Activated naive CD4-positive, alpha-beta T cell treated with anti-CD3 and anti-CD28 coated beads for 36 hours (primary cell): ENCODE results near the gene PIK3CB. TPM values are rescaled to one million over a fixed set of nuclear protein-coding genes. Genes with fewer than 3 reads are reported as not detected.
"Not testable (repeated sequence)": the region's sequence is repeated elsewhere in the genome, so short reads cannot be mapped to it uniquely, and the experiment has no call there.

Experiments
- CTCF ChIA-PET: fragments of 350-600 bp; sonication (Branson Sonifier 250); formaldehyde crosslinking; loops from one replicate; lab custom pipeline; 2021; ENCODE audit warnings: antibody characterized with exemption; lab: Charles Lee
- DNase-seq: peaks from one replicate; pipeline ENCODE4 v3.0.0-alpha.2; 2020
- H3K27ac Mint-ChIP-seq: one replicate; pipeline ENCODE4 v1.8.0; 2021; ENCODE audit warnings: mild to moderate bottlenecking, mixed read lengths
- H3K27me3 Mint-ChIP-seq: one replicate; pipeline ENCODE4 v1.8.0; 2021; ENCODE audit warnings: low read depth, mixed read lengths
- H3K36me3 Mint-ChIP-seq: one replicate; pipeline ENCODE4 v1.8.0; 2021; ENCODE audit warnings: low read depth, mixed read lengths
- H3K4me1 Mint-ChIP-seq: one replicate; pipeline ENCODE4 v1.8.0; 2021; ENCODE audit warnings: low read depth, mixed read lengths
- H3K4me3 Mint-ChIP-seq: one replicate; pipeline ENCODE4 v1.8.0; 2021; ENCODE audit warnings: mild to moderate bottlenecking, moderate library complexity, mixed read lengths
- H3K9me3 Mint-ChIP-seq: one replicate; pipeline ENCODE4 v1.8.0; 2021; ENCODE audit warnings: mixed read lengths
- intact Hi-C: fragments of 100-400 bp; cut with micrococcal nuclease; formaldehyde crosslinking; loops from one replicate; pipeline ENCODE4 v1.15.1; 2023
- total RNA-seq, 2 experiments: library from RNA; stranded (reverse); gene quantifications; one replicate each; pipeline ENCODE4 v1.2.3, GENCODE V29; 2021

PIK3CB gene
- total RNA-seq, 2 experiments from 2014 or later: 19.2 to 20.6 TPM

GRCh38 chr3:138799822-138800221 is 34.9 kb downstream of the PIK3CB start:
- CTCF ChIA-PET: interaction anchor here (1.8 kb wide), 1 partner anchor 116 kb away, joined by 4 read pairs; no protein-coding TSS in a partner anchor
- Mint-ChIP-seq H3K36me3 (peaks cover 2% of the 10 kb centered on the region), H3K4me3 (no peak overlapping the region), H3K27ac (no peak overlapping the region), H3K27me3 (no peaks in the 10 kb centered on the region), H3K9me3 (no peaks in the 10 kb centered on the region), H3K4me1 (peaks cover 29% of the 10 kb centered on the region)
- intact Hi-C loops: no loop called here
- DNase-seq: no peak

- CTCF ChIA-PET: no interaction called here
- DNase-seq: no peak
- no peaks in the 10 kb centered on the region for H3K27me3 Mint-ChIP-seq
- H3K4me1 Mint-ChIP-seq: peaks cover 20% of the 10 kb centered on the region
- no peak overlapping the region for H3K27ac Mint-ChIP-seq
- peaks cover 12% of the 10 kb centered on the region for H3K36me3 Mint-ChIP-seq
- H3K9me3 Mint-ChIP-seq: no peaks in the 10 kb centered on the region
- no peak overlapping the region for H3K4me3 Mint-ChIP-seq
- intact Hi-C loops: no loop called here
Observed at GRCh38 chr3:138797508-138798038, 37.2 kb downstream of the PIK3CB start.

GRCh38 chr3:138796761-138797160 is 38.0 kb downstream of the PIK3CB start:
- Mint-ChIP-seq H3K4me1 (peaks cover 15% of the 10 kb centered on the region), H3K9me3 (no peaks in the 10 kb centered on the region), H3K4me3 (no peak overlapping the region), H3K27me3 (no peaks in the 10 kb centered on the region), H3K27ac (no peak overlapping the region), H3K36me3 (peaks cover 12% of the 10 kb centered on the region)
- no peak for DNase-seq
- intact Hi-C loops: no loop called here
- CTCF ChIA-PET: no interaction called here

GRCh38 chr3:138786788-138787271 is 47.9 kb downstream of the PIK3CB start:
- Mint-ChIP-seq H3K4me3 (no peak overlapping the region), H3K27ac (no peak overlapping the region)
- CTCF ChIA-PET: interaction anchor here (0.9 to 1.0 kb wide), 2 partner anchors 9 to 86 kb away, joined by 3 read pairs; no protein-coding TSS in a partner anchor

GRCh38 chr3:138785951-138786350 is 48.8 kb downstream of the PIK3CB start:
- intact Hi-C loops: no loop called here
- no peak overlapping the region for H3K4me3 Mint-ChIP-seq
- H3K36me3 Mint-ChIP-seq: peaks cover 12% of the 10 kb centered on the region
- CTCF ChIA-PET: interaction anchor here (0.6 kb wide), 2 partner anchors 32 to 37 kb away, joined by 3 read pairs; no protein-coding TSS in a partner anchor
- no peak for DNase-seq
- no peaks in the 10 kb centered on the region for H3K27me3 Mint-ChIP-seq
- no peak overlapping the region for H3K27ac Mint-ChIP-seq
- peaks cover 20% of the 10 kb centered on the region for H3K4me1 Mint-ChIP-seq
- H3K9me3 Mint-ChIP-seq: no peaks in the 10 kb centered on the region

More at GRCh38 chr3:138786788-138787271, 47.9 kb downstream of the PIK3CB start:
- Mint-ChIP-seq H3K4me1 (peaks cover 23% of the 10 kb centered on the region), H3K9me3 (no peaks in the 10 kb centered on the region), H3K27me3 (no peaks in the 10 kb centered on the region), H3K36me3 (peaks cover 20% of the 10 kb centered on the region)
- intact Hi-C loops: no loop called here
- no peak for DNase-seq

GRCh38 chr3:138785362-138785857 is 49.3 kb downstream of the PIK3CB start:
- intact Hi-C loops: not testable (repeated sequence)

GRCh38 chr3:138782755-138783154 is 52.0 kb downstream of the PIK3CB start:
- CTCF ChIA-PET: interaction anchor here (0.6 to 1.5 kb wide), 3 partner anchors 20 to 188 kb away, joined by 3 to 5 read pairs (median 4); partner anchors contain the start of gene CEP70
- no peak for DNase-seq
- H3K9me3 Mint-ChIP-seq: no peaks in the 10 kb centered on the region
- intact Hi-C loops: no loop called here
- H3K36me3 Mint-ChIP-seq: peaks cover 16% of the 10 kb centered on the region
- peaks cover 35% of the 10 kb centered on the region for H3K4me1 Mint-ChIP-seq
- no peak overlapping the region for H3K27ac Mint-ChIP-seq
- no peaks in the 10 kb centered on the region for H3K27me3 Mint-ChIP-seq
- H3K4me3 Mint-ChIP-seq: no peak overlapping the region

More at GRCh38 chr3:138785362-138785857, 49.3 kb downstream of the PIK3CB start:
- peaks cover 23% of the 10 kb centered on the region for H3K4me1 Mint-ChIP-seq
- H3K36me3 Mint-ChIP-seq: peaks cover 11% of the 10 kb centered on the region
- not testable (repeated sequence) for DNase-seq, H3K9me3 Mint-ChIP-seq, H3K4me3 Mint-ChIP-seq, H3K27me3 Mint-ChIP-seq, H3K27ac Mint-ChIP-seq
- CTCF ChIA-PET: interaction anchor here (0.6 kb wide), 2 partner anchors 32 to 36 kb away, joined by 3 read pairs; no protein-coding TSS in a partner anchor

- Mint-ChIP-seq H3K9me3 (no peaks in the 10 kb centered on the region), H3K4me1 (peaks cover 34% of the 10 kb centered on the region), H3K36me3 (peaks cover 18% of the 10 kb centered on the region), H3K27ac (no peak overlapping the region), H3K4me3 (no peak overlapping the region), H3K27me3 (no peaks in the 10 kb centered on the region)
- intact Hi-C loops: no loop called here
- DNase-seq: peak; percentile 35
- CTCF ChIA-PET: interaction anchor here (0.7 to 2.8 kb wide), 5 partner anchors 56 to 136 kb away, joined by 3 to 12 read pairs (median 5); no protein-coding TSS in a partner anchor
Observed at GRCh38 chr3:138781012-138781470, 53.7 kb downstream of the PIK3CB start.

GRCh38 chr3:138778643-138779042 is 56.1 kb downstream of the PIK3CB start:
- DNase-seq: no peak
- H3K4me3 Mint-ChIP-seq: no peak overlapping the region
- H3K9me3 Mint-ChIP-seq: no peaks in the 10 kb centered on the region
- H3K27me3 Mint-ChIP-seq: no peaks in the 10 kb centered on the region
- H3K4me1 Mint-ChIP-seq: peaks cover 50% of the 10 kb centered on the region
- intact Hi-C loops: no loop called here
- H3K36me3 Mint-ChIP-seq: peaks cover 12% of the 10 kb centered on the region
- CTCF ChIA-PET: interaction anchor here (0.8 to 1.4 kb wide), 2 partner anchors 9 kb away, joined by 3 to 6 read pairs; no protein-coding TSS in a partner anchor
- no peak overlapping the region for H3K27ac Mint-ChIP-seq

GRCh38 chr3:138776961-138777360 is 57.8 kb downstream of the PIK3CB start:
- no peak overlapping the region for H3K27ac Mint-ChIP-seq
- no peak overlapping the region for H3K4me3 Mint-ChIP-seq
- H3K9me3 Mint-ChIP-seq: no peaks in the 10 kb centered on the region
- no peak for DNase-seq
- H3K36me3 Mint-ChIP-seq: peaks cover 11% of the 10 kb centered on the region
- CTCF ChIA-PET: interaction anchor here (1.4 kb wide), 1 partner anchor 139 kb away, joined by 7 read pairs; no protein-coding TSS in a partner anchor
- intact Hi-C loops: no loop called here
- peaks cover 40% of the 10 kb centered on the region for H3K4me1 Mint-ChIP-seq
- no peaks in the 10 kb centered on the region for H3K27me3 Mint-ChIP-seq

GRCh38 chr3:138775254-138775595 is 59.5 kb downstream of the PIK3CB start:
- no peaks in the 10 kb centered on the region for H3K9me3 Mint-ChIP-seq
- peaks cover 11% of the 10 kb centered on the region for H3K36me3 Mint-ChIP-seq
- no peak for DNase-seq
- H3K4me3 Mint-ChIP-seq: no peak overlapping the region
- intact Hi-C loops: loop anchor here (2.0 kb wide), 1 partner anchor 180 kb away; the partner anchor contains the start of gene CEP70
- H3K27ac Mint-ChIP-seq: no peak overlapping the region
- no peaks in the 10 kb centered on the region for H3K27me3 Mint-ChIP-seq
- CTCF ChIA-PET: interaction anchor here (1.0 kb wide), 1 partner anchor 139 kb away, joined by 4 read pairs; no protein-coding TSS in a partner anchor
- H3K4me1 Mint-ChIP-seq: peaks cover 40% of the 10 kb centered on the region

GRCh38 chr3:138774529-138775253 is 60.0 kb downstream of the PIK3CB start:
- H3K4me1 Mint-ChIP-seq: peaks cover 42% of the 10 kb centered on the region
- no peaks in the 10 kb centered on the region for H3K9me3 Mint-ChIP-seq
- peak overlapping the region; percentile 59 for H3K27ac Mint-ChIP-seq
- H3K4me3 Mint-ChIP-seq: no peak overlapping the region
- peak; percentile 62 for DNase-seq
- H3K27me3 Mint-ChIP-seq: no peaks in the 10 kb centered on the region
- intact Hi-C loops: loop anchor here (1.0 to 2.0 kb wide), 3 partner anchors 10 to 180 kb away; partner anchors contain the start of gene CEP70
- peaks cover 12% of the 10 kb centered on the region for H3K36me3 Mint-ChIP-seq
- CTCF ChIA-PET: interaction anchor here (1.0 kb wide), 1 partner anchor 140 kb away, joined by 4 read pairs; no protein-coding TSS in a partner anchor
